ENCODE measurements around the gene KPNB1. TPM values are rescaled to one million over a fixed set of nuclear protein-coding genes. Genes with fewer than 3 reads are reported as not detected.
A peak's percentile ranks its signal among the peaks of the same experiment; 100 is the strongest.

The KPNB1 gene
- polyA plus RNA-seq (ENCODE audit: insufficient read length in 3 of 3) = 100 to 1,000 TPM; 228 to 300 (median 256) TPM
- long read RNA-seq, donor 1, full-length matches to known transcripts = 37 of 144 reads
- long read RNA-seq, donor 1, partial matches to known transcripts = 107 of 144 reads
- long read RNA-seq, donor 1, other reads (novel, unspliced or antisense) = 0 of 144 reads
- long read RNA-seq, donor 2, full-length matches to known transcripts = 31 of 88 reads
- long read RNA-seq, donor 2, partial matches to known transcripts = 57 of 88 reads
- long read RNA-seq, donor 2, other reads (novel, unspliced or antisense) = 0 of 88 reads
- long read RNA-seq, donor 3, full-length matches to known transcripts = 61 of 135 reads
- long read RNA-seq, donor 3, partial matches to known transcripts = 74 of 135 reads
- long read RNA-seq, donor 3, other reads (novel, unspliced or antisense) = 0 of 135 reads
- long read RNA-seq, donor 4, full-length matches to known transcripts = 34 of 95 reads
- long read RNA-seq, donor 4, partial matches to known transcripts = 61 of 95 reads
- long read RNA-seq, donor 4, other reads (novel, unspliced or antisense) = 0 of 95 reads
- long read RNA-seq, donor 5 = 0 reads
- long read RNA-seq, donor 6, full-length matches to known transcripts = 57 of 103 reads
- long read RNA-seq, donor 6, partial matches to known transcripts = 46 of 103 reads
- long read RNA-seq, donor 6, other reads (novel, unspliced or antisense) = 0 of 103 reads
- long read RNA-seq, donor 7, full-length matches to known transcripts = 59 of 182 reads
- long read RNA-seq, donor 7, partial matches to known transcripts = 123 of 182 reads
- long read RNA-seq, donor 7, other reads (novel, unspliced or antisense) = 0 of 182 reads
- long read RNA-seq, donor 8 = 0 reads
- long read RNA-seq, donor 9, full-length matches to known transcripts = 55 of 96 reads
- long read RNA-seq, donor 9, partial matches to known transcripts = 41 of 96 reads
- long read RNA-seq, donor 9, other reads (novel, unspliced or antisense) = 0 of 96 reads
- long read RNA-seq, donor 10, full-length matches to known transcripts = 51 of 113 reads
- long read RNA-seq, donor 10, partial matches to known transcripts = 62 of 113 reads
- long read RNA-seq, donor 10, other reads (novel, unspliced or antisense) = 0 of 113 reads
- long read RNA-seq, donor 11, full-length matches to known transcripts = 37 of 80 reads
- long read RNA-seq, donor 11, partial matches to known transcripts = 43 of 80 reads
- long read RNA-seq, donor 11, other reads (novel, unspliced or antisense) = 0 of 80 reads
- long read RNA-seq, donor 12, full-length matches to known transcripts = 20 of 32 reads
- long read RNA-seq, donor 12, partial matches to known transcripts = 12 of 32 reads
- long read RNA-seq, donor 12, other reads (novel, unspliced or antisense) = 0 of 32 reads
- long read RNA-seq, donor 13 = 0 reads
- long read RNA-seq, donor 14, full-length matches to known transcripts = 38 of 77 reads
- long read RNA-seq, donor 14, partial matches to known transcripts = 39 of 77 reads
- long read RNA-seq, donor 14, other reads (novel, unspliced or antisense) = 0 of 77 reads
- long read RNA-seq, donor 15, full-length matches to known transcripts = 19 of 33 reads
- long read RNA-seq, donor 15, partial matches to known transcripts = 14 of 33 reads
- long read RNA-seq, donor 15, other reads (novel, unspliced or antisense) = 0 of 33 reads
- long read RNA-seq, donor 16, full-length matches to known transcripts = 96 of 167 reads
- long read RNA-seq, donor 16, partial matches to known transcripts = 71 of 167 reads
- long read RNA-seq, donor 16, other reads (novel, unspliced or antisense) = 0 of 167 reads

DNA sequence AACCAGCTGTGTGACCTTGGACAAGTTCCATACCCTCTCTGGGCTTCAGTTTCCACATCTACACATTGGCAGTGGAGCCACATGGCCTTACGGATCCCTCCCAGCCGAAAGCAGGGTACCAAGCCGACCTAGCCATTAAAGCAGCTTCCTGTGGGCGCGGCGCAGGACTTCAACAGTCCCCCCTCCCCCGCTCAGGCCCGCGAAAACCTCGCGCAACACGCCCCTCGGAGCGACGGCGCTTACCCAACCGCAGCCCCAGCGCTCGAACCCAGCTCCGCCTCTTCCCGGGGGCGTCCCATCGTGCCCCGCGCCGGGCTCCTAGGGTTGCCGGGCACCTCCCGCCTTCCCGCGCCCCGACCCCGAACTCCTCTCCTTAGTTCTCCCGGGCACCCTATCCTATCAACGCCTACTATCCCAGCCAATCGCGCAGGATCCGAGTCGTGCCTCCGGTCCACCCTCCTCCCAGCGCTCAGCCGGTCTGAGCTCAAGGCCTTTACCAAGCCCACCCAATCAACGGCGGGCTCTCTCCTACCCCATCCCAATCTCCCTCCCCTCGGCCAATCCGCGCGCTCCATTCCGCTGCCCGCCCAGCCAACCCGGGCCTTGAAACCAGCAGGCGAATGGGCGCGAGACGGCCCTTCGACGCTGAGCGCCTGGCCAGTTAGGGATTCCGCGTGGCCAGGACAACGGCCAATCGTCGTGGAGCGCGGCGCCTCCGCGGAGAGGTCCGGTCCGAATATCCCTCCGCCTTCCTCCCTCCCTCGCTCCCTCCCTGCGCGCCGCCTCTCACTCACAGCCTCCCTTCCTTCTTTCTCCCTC is at the start of gene KPNB1:
KPNB1 (plus strand) TSS at position 767 of the 819 bp plus-strand sequence. CDS start 326 bp downstream, outside the sequence.
- peak; percentile 97 to 100 (median 99) for DNase-seq (ENCODE audit: extremely low read depth in 1 of 11, low read depth in 9 of 11, low spot score in 4 of 11)

DNA sequence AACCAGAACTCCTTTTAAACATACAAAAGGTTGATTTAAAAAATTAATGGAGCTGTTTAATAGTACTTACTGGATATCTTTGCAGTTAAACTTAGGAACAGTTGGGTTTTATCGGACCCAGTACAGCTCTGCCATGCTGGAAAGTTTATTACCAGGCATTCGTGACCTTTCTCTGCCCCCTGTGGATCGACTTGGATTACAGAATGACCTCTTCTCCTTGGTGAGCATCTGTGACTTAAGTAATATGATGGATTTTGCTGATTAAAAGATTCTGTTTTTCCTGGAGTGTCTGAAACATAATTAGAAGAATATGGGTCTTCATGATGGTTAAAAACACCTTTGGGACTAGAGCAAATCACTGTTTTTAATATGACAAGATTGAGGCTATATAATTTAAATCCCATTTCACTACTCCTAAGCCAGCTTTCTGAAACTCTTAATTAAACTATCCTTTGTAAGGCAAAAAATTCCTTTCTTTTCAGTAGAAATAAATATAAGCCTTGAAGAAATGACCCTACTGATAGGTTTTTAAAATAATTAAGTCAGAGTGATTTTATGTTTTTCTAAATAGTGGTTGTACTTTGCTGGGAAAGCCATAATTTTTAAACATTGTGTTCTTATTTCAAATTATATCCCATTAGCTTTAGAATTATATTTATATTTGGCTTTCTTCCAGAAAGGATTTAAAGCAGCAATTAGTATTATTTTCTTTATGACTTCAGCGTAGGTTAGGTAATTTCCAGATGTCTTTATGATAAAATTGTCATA is 45.7 kb upstream of the KPNB1 start:
- DNase-seq (ENCODE audit: extremely low read depth in 1 of 11, low read depth in 9 of 11, low spot score in 4 of 11) = no peak

GRCh38 chr17:47604598-47604927 is 45.2 kb upstream of the KPNB1 start:
- DNase-seq (ENCODE audit: extremely low read depth in 1 of 11, low read depth in 9 of 11, low spot score in 4 of 11) = peak in 3 of 11 donors; percentile 7 to 14 (median 7)

DNA sequence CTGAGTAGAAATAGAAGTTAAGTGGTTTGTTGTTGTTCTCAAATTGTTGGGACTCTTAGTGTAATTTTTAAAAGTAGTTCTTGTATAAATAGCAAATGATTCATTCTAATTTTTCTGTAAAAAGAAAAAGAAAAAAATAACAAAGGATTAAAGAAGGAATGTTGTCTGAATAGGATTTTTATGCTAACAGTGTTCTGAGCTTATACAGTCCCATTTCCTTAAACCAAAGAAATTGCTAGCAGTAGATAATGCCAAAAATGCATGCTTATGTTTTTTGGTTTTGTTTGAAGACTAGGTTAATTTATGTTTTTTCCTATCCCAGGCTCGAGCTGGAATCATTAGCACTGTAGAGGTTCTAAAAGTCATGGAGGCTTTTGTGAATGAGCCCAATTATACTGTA is 44.7 kb upstream of the KPNB1 start:
- DNase-seq (ENCODE audit: extremely low read depth in 1 of 11, low read depth in 9 of 11, low spot score in 4 of 11) = no peak

- DNase-seq (ENCODE audit: extremely low read depth in 1 of 11, low read depth in 9 of 11, low spot score in 4 of 11) = no peak
These were observed 42.2 kb upstream of the KPNB1 start for GRCh38 chr17:47607481-47607880.

GRCh38 chr17:47611372-47612350 is 38.1 kb upstream of the KPNB1 start:
- no peak for DNase-seq (ENCODE audit: extremely low read depth in 1 of 11, low read depth in 9 of 11, low spot score in 4 of 11)

GRCh38 chr17:47615766-47616424 is 33.8 kb upstream of the KPNB1 start:
- peak; percentile 15 to 60 (median 39) for DNase-seq (ENCODE audit: extremely low read depth in 1 of 11, low read depth in 9 of 11, low spot score in 4 of 11)

DNA sequence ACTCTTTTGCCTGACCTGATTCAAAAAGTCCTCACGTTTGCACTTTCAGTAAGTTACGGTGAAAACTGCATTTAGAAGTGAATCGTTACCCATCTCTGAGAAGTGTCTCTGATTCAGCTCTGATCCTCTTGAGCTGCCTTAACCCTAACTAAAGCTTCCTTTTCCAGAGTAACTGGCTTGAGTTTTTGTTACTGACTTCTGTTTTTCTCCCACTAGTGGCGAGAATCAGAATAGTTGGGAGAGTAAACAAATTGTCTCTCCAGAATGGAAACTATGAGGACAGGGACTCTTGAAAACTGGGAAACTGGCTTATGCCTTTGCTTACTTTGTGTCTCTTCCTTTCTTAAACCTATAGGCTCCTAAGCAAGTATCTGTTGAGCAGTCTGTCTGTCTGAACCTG is 31.3 kb upstream of the KPNB1 start:
- no peak for DNase-seq (ENCODE audit: extremely low read depth in 1 of 11, low read depth in 9 of 11, low spot score in 4 of 11)

DNA sequence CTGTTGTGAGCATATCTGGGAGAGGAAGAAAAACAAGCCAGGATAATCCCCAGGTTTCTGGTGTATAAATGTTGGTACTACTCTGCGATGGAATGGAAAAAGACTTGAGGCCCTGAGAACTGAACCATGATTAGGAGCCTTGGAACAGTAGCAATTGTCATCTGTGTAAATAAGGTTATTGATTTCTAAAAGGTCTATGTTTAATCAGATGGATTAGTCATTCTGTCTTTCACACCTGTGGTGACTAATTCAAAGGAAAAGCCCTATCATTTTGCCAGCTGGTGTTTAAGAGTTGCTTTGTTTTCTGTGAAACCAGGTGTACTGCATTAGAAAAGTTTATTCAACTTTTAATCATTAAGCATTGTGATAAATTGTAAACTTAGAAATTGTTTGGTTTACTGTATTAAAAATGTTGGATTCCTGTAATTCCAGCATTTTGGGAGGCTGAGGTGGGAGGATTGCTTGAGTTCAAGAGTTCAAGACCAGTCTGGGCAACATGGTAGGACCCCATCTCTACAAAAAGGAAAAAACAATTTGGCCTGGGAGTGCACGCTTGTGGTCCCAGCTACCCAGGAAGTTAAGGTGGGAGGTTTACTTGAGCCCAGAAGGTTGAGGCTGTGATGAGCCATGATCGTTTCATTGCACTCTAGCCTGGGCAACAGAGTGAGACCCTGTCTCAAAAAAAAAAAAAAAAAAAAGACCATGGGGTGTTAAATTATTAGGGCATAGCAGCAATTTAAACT is 29.0 kb upstream of the KPNB1 start:
- DNase-seq (ENCODE audit: extremely low read depth in 1 of 11, low read depth in 9 of 11, low spot score in 4 of 11) = no peak

DNA sequence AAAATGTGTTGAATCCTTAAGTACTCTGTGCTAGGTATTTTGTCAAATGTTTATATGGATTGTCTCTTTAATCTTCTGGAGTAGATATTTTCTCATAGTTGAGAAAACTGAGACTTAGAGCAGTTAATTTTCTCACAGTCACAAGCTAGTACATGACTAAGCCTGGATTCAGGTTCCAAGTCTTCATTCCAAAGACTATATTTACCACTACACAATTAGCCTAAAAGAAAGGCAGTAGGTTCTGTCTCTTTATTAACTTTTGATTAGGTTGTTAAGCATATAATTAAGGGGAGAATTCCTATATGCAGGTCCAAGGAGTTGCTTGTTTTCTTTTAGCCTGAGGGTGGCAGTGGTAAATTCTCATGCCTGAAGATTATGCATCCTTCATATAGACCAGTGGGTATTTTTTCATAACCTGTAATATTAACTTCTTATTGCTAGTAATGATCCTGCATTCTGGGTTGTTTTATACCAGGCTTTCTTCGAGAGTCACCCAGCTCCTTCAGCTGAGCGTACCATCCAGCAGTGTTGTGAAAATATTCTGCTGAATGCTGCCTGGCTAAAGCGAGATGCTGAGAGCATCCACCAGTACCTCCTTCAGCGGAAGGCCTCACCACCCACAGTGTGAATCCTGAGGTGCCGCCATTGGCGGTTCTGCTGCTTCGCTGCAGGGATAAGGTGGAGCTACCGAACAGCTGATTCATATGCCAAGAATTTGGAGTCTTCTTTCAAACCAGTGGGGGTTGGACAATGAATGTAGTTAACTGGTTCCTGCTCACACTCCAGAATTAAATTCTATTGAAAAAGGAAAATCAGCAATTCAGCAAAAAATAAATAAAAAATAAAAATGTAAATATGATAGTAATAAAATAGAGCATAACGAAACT is 28.2 kb upstream of the KPNB1 start:
- DNase-seq (ENCODE audit: extremely low read depth in 1 of 11, low read depth in 9 of 11, low spot score in 4 of 11) = no peak

DNA sequence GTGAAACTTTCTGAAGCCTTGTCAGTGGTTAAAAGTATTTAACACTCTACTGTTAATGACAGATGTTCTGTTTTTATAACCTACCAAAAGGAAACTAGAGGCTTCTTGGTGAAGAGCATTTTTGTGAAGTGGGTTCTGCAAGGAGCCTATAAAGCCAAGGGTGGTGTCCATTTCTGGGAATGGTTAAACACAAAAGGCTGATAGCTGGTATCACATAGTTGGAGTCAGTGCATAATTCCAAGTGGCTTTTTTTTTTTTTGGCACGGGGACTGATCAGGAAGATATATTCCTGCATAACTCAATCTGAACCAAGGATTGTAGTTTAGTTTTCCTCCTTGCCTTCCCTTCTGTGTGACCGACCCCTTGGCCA is 27.6 kb upstream of the KPNB1 start:
- DNase-seq (ENCODE audit: extremely low read depth in 1 of 11, low read depth in 9 of 11, low spot score in 4 of 11) = no peak

- DNase-seq (ENCODE audit: extremely low read depth in 1 of 11, low read depth in 9 of 11, low spot score in 4 of 11) = no peak
These were observed 25.0 kb upstream of the KPNB1 start for GRCh38 chr17:47624727-47625068.

GRCh38 chr17:47628014-47628566 is 21.6 kb upstream of the KPNB1 start:
- no peak for DNase-seq (ENCODE audit: extremely low read depth in 1 of 11, low read depth in 9 of 11, low spot score in 4 of 11)
